HG02938 (cell line): Measurements from ENCODE around the gene RTN4IP1.
A peak's percentile ranks its signal among the peaks of the same experiment; 100 is the strongest.

Source experiments
- ATAC-seq: cut with Tn5 transposase; IDR thresholded peaks from one replicate; pipeline ENCODE4 v1.9.1; 2021; ENCODE audit warnings: mild to moderate bottlenecking, moderate library complexity; ENCODE audit not compliant: unreplicated experiment

Gene RTN4IP1

DNA sequence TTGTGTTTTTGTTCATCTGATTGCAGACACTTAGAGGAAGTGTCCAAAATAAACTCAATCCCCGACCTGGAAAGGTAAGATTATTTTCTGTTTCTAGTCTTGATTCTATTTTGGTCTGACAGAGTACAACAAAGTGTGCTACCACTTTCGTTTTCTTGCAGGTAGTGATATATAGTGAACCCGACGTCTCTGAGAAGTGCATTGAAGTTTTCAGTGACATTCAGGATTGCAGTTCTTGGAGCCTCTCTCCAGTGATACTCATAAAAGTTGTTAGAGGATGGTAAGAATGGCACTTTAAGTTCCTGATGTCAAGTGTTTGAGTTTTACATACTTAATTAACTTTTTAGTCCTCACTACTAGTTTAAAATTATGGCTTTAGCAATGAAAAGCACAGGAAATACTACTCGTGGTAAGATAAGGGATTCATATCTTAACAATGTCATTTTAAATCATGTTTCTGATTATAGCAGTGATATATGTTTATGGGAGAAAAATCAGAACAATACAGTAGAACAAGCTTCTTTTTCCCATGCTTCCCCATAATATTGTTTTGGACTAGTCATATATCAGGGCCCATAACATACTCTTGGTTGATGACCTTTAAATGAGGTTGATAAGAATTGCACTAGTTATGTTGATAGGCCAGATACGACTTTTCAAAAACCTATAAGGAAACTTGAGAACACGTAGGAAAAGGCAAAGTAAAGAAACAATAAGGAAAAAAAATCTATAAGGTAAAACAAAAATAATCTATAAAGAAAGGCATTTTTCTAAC lies 104.0 kb downstream of the RTN4IP1 start:
- peak; percentile 34 for ATAC-seq

GRCh38 chr6:106522562-106523250 lies 106.6 kb downstream of the RTN4IP1 start:
- ATAC-seq = no peak
